ENCODE results near the gene CLEC2B. TPM values are rescaled to one million over a fixed set of nuclear protein-coding genes. Genes with fewer than 3 reads are reported as not detected.

CLEC2B gene
- total and polyA plus RNA-seq, 12 donors, result 2.6 to 13.9 (median 4.4) TPM

- no peaks in the 10 kb centered on the region for H3K36me3 ChIP-seq
- H3K9me3 ChIP-seq, result no peaks in the 10 kb centered on the region
- no peak overlapping the region for H3K27ac ChIP-seq
- DNase-seq (no peak), ATAC-seq (no peak)
- intact Hi-C loops (cut with DNase I), result no loop called here
- no peaks in the 10 kb centered on the region for H3K4me1 ChIP-seq
- H3K27me3 ChIP-seq, result peaks cover 0 to 16% (median 0%) of the 10 kb centered on the region in 7 donors
- TF ChIP-seq CTCF (IDR thresholded peaks at IDR 0.05), result no peak
- WGBS, 2 donors, result 90 to 91% methylated on average over 9 of the region's 9 CpGs
- no peak overlapping the region for H3K4me3 ChIP-seq
Measured at GRCh38 chr12:9820281-9820930, 48.7 kb downstream of the CLEC2B start.

GRCh38 chr12:9813821-9814798 is 55.0 kb downstream of the CLEC2B start:
- DNase-seq (peak; percentile 72 to 79), ATAC-seq (peak; percentile 80 to 95 (median 90))
- H3K36me3 ChIP-seq, result no peaks in the 10 kb centered on the region
- intact Hi-C loops (cut with DNase I), result loop anchor here in 6 of 10 donors (1.0 to 10.0 kb wide), 3 partner anchors 111 to 113 kb away; no protein-coding TSS in a partner anchor
- peak overlapping the region in 7 of 10 donors; percentile 19 to 50 (median 41) for H3K4me3 ChIP-seq
- peak; percentile 55 to 79 (median 71) for TF ChIP-seq CTCF (IDR thresholded peaks at IDR 0.05)
- 39 to 41% methylated on average over 32 of the region's 32 CpGs for WGBS, 2 donors
- peaks cover 0 to 17% (median 0%) of the 10 kb centered on the region in 9 donors for H3K4me1 ChIP-seq
- H3K27ac ChIP-seq, result no peak overlapping the region
- H3K27me3 ChIP-seq, result peaks cover 0 to 11% (median 0%) of the 10 kb centered on the region in 7 donors
- no peaks in the 10 kb centered on the region for H3K9me3 ChIP-seq

GRCh38 chr12:9811621-9812020 is 57.5 kb downstream of the CLEC2B start:
- 92 to 93% methylated on average over 5 of the region's 5 CpGs for WGBS, 2 donors
- Histone ChIP-seq H3K4me1 (peaks cover 0 to 17% (median 0%) of the 10 kb centered on the region in 9 donors), H3K4me3 (no peak overlapping the region), H3K27ac (no peak overlapping the region), H3K9me3 (no peaks in the 10 kb centered on the region), H3K27me3 (peaks cover 0 to 11% (median 0%) of the 10 kb centered on the region in 7 donors), H3K36me3 (no peaks in the 10 kb centered on the region)
- ATAC-seq (no peak), DNase-seq (no peak)
- intact Hi-C loops (cut with DNase I), result loop anchor here in 5 of 10 donors (5.0 to 10.0 kb wide), 2 partner anchors 113 to 116 kb away; no protein-coding TSS in a partner anchor
- no peak for TF ChIP-seq CTCF (IDR thresholded peaks at IDR 0.05)

- intact Hi-C loops (cut with DNase I), result loop anchor here in 5 of 10 donors (5.0 to 10.0 kb wide), 2 partner anchors 114 to 117 kb away; no protein-coding TSS in a partner anchor
- no peak overlapping the region for H3K4me3 ChIP-seq
- H3K36me3 ChIP-seq, result no peaks in the 10 kb centered on the region
- peaks cover 0 to 11% (median 0%) of the 10 kb centered on the region in 7 donors for H3K27me3 ChIP-seq
- WGBS, 2 donors, result 42 to 70% methylated on average over 2 of the region's 2 CpGs
- H3K4me1 ChIP-seq, result peaks cover 0 to 17% (median 0%) of the 10 kb centered on the region in 9 donors
- TF ChIP-seq CTCF (IDR thresholded peaks at IDR 0.05), result no peak
- no peak overlapping the region for H3K27ac ChIP-seq
- no peaks in the 10 kb centered on the region for H3K9me3 ChIP-seq
- DNase-seq (no peak), ATAC-seq (peak in 1 of 8 donors; percentile 12)
Measured at GRCh38 chr12:9810671-9811070, 58.5 kb downstream of the CLEC2B start.

Measured in heart right ventricle (tissue), 16 donors.